Measurements from ENCODE around the gene AP5S1.
A peak's percentile ranks its signal among the peaks of the same experiment; 100 is the strongest.

The AP5S1 gene

DNA sequence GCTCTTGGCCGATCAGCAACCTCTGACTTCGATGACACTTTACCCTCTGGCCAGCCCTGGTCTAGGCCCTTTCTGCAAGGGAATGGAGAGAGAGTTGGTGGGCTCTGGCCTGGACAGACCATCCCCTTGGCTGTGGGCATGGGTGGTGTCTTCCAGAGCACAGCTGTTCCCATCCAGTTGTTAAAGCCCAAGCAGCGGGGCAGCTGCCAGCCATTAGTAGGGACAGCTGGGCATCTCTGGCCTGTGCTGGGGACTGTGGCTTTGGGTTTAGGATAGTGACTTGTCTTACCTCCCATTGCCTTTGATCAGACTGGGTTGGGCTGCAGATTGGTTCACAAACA is 21.5 kb upstream of the AP5S1 start:
- Histone ChIP-seq H3K4me3 (ENCODE audit: low read length, poor library complexity, severe bottlenecking) (peak overlapping the region; percentile 98), H3K36me3 (ENCODE audit: insufficient read depth, low read length) (peaks cover 39% of the 10 kb centered on the region; the same call in 1 of the 2 replicates), H3K9me2 (replicated peaks; ENCODE audit: low read depth, low read length) (no peaks in the 10 kb centered on the region), H3F3A (ENCODE audit: low read depth) (no peaks in the 10 kb centered on the region), H3K27me3 (ENCODE audit: insufficient read depth, low read length, poor library complexity, severe bottlenecking) (no peaks in the 10 kb centered on the region), H3K79me2 (ENCODE audit: insufficient read depth, low read length) (peaks cover 59% of the 10 kb centered on the region), H3K4me2 (ENCODE audit: low read depth, low read length, poor library complexity, severe bottlenecking) (peak overlapping the region; percentile 88), H3K9ac (ENCODE audit: low read depth, low read length, poor library complexity, severe bottlenecking) (peak overlapping the region; percentile 91), H2AFZ (ENCODE audit: low read length) (no peak overlapping the region), H4K20me1 (ENCODE audit: insufficient read depth, low read length, poor library complexity, severe bottlenecking) (peaks cover 31% of the 10 kb centered on the region), H3K4me1 (ENCODE audit: insufficient read depth, low read length, poor library complexity, severe bottlenecking) (peaks cover 45% of the 10 kb centered on the region), H3K9me3 (ENCODE audit: insufficient read depth, low read depth, low read length) (no peaks in the 10 kb centered on the region)
- TF ChIP-seq, protein P1, sequence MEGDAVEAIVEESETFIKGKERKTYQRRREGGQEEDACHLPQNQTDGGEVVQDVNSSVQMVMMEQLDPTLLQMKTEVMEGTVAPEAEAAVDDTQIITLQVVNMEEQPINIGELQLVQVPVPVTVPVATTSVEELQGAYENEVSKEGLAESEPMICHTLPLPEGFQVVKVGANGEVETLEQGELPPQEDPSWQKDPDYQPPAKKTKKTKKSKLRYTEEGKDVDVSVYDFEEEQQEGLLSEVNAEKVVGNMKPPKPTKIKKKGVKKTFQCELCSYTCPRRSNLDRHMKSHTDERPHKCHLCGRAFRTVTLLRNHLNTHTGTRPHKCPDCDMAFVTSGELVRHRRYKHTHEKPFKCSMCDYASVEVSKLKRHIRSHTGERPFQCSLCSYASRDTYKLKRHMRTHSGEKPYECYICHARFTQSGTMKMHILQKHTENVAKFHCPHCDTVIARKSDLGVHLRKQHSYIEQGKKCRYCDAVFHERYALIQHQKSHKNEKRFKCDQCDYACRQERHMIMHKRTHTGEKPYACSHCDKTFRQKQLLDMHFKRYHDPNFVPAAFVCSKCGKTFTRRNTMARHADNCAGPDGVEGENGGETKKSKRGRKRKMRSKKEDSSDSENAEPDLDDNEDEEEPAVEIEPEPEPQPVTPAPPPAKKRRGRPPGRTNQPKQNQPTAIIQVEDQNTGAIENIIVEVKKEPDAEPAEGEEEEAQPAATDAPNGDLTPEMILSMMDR (conservative IDR thresholded peaks at IDR 0.05; ENCODE audit: low read length) = no peak
- no peak for TF ChIP-seq EZH2phosphoT487 (IDR thresholded peaks at IDR 0.05; ENCODE audit: borderline replicate concordance)

DNA sequence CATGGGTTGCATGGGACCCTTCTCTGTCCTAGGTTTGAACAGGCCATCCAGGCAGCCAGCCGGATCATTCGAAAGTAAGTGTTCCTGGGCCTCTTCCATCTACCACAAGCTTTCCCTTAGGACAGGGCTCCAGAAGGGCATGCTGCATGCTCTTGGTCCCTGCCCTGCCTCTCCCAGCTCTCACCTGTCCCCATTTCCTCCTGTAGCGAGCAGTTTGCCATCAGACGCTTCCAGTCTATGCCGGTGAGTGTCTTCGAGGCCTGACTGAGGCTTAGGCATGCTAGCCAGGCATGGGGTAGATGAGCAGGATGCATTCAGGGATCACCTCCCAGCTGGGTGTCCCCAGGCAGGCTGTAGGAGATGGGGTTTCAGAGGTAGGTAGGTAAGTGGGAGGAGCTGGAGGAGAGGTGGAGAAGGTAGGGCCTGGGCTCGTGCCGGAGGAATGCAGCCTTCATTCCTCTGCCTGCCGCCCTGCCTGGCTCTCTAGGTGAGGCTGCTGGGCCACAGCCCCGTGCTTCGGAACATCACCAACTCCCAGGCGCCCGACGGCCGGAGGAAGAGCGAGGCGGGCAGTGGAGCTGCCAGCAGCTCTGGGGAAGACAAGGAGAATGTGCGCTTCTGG is 20.0 kb upstream of the AP5S1 start:
- TF ChIP-seq EZH2phosphoT487 (IDR thresholded peaks at IDR 0.05; ENCODE audit: borderline replicate concordance) = no peak
- TF ChIP-seq, protein P1 (conservative IDR thresholded peaks at IDR 0.05; ENCODE audit: low read length) = no peak
- H3K9ac ChIP-seq (ENCODE audit: low read depth, low read length, poor library complexity, severe bottlenecking) = no peak overlapping the region
- H3K4me3 ChIP-seq (ENCODE audit: low read length, poor library complexity, severe bottlenecking) = no peak overlapping the region
- no peaks in the 10 kb centered on the region for H3K9me2 ChIP-seq (replicated peaks; ENCODE audit: low read depth, low read length)
- peaks cover 31% of the 10 kb centered on the region for H4K20me1 ChIP-seq (ENCODE audit: insufficient read depth, low read length, poor library complexity, severe bottlenecking)
- H2AFZ ChIP-seq (ENCODE audit: low read length) = no peak overlapping the region
- peaks cover 54% of the 10 kb centered on the region; the same call in 1 of the 2 replicates for H3K36me3 ChIP-seq (ENCODE audit: insufficient read depth, low read length)
- no peaks in the 10 kb centered on the region for H3F3A ChIP-seq (ENCODE audit: low read depth)
- H3K9me3 ChIP-seq (ENCODE audit: insufficient read depth, low read depth, low read length) = no peaks in the 10 kb centered on the region
- peaks cover 37% of the 10 kb centered on the region for H3K4me1 ChIP-seq (ENCODE audit: insufficient read depth, low read length, poor library complexity, severe bottlenecking)
- H3K27me3 ChIP-seq (ENCODE audit: insufficient read depth, low read length, poor library complexity, severe bottlenecking) = no peaks in the 10 kb centered on the region
- H3K4me2 ChIP-seq (ENCODE audit: low read depth, low read length, poor library complexity, severe bottlenecking) = no peak overlapping the region
- peaks cover 59% of the 10 kb centered on the region for H3K79me2 ChIP-seq (ENCODE audit: insufficient read depth, low read length)

DNA sequence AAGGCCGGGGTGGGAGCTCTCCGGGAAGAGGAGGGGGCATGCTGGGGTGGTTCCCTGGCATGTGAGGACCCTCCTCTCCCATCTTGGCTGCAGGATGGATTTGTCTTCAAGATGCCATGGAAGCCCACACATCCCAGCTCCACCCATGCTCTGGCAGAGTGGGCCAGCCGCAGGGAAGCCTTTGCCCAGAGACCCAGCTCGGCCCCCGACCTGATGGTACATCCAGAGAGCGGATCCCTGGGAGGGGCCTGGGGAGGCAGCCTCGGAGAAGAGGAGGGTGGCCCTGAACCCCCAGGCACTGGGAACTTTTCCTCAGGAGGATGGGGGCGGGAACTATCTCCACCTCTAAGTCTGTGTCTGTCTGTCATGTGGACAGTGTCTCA is 19.5 kb upstream of the AP5S1 start:
- H3K79me2 ChIP-seq (ENCODE audit: insufficient read depth, low read length) = peaks cover 54% of the 10 kb centered on the region
- no peak overlapping the region for H2AFZ ChIP-seq (ENCODE audit: low read length)
- H3K4me3 ChIP-seq (ENCODE audit: low read length, poor library complexity, severe bottlenecking) = no peak overlapping the region
- H3K27me3 ChIP-seq (ENCODE audit: insufficient read depth, low read length, poor library complexity, severe bottlenecking) = no peaks in the 10 kb centered on the region
- H3K4me1 ChIP-seq (ENCODE audit: insufficient read depth, low read length, poor library complexity, severe bottlenecking) = peaks cover 33% of the 10 kb centered on the region
- peaks cover 31% of the 10 kb centered on the region for H4K20me1 ChIP-seq (ENCODE audit: insufficient read depth, low read length, poor library complexity, severe bottlenecking)
- H3K9ac ChIP-seq (ENCODE audit: low read depth, low read length, poor library complexity, severe bottlenecking) = no peak overlapping the region
- H3F3A ChIP-seq (ENCODE audit: low read depth) = no peaks in the 10 kb centered on the region
- H3K4me2 ChIP-seq (ENCODE audit: low read depth, low read length, poor library complexity, severe bottlenecking) = no peak overlapping the region
- TF ChIP-seq, protein P1 (conservative IDR thresholded peaks at IDR 0.05; ENCODE audit: low read length) = no peak
- TF ChIP-seq EZH2phosphoT487 (IDR thresholded peaks at IDR 0.05; ENCODE audit: borderline replicate concordance) = no peak
- H3K9me3 ChIP-seq (ENCODE audit: insufficient read depth, low read depth, low read length) = no peaks in the 10 kb centered on the region
- H3K9me2 ChIP-seq (replicated peaks; ENCODE audit: low read depth, low read length) = no peaks in the 10 kb centered on the region
- H3K36me3 ChIP-seq (ENCODE audit: insufficient read depth, low read length) = peaks cover 57% of the 10 kb centered on the region; the same call in 1 of the 2 replicates
